Activated CD4-positive, alpha-beta T cell treated with anti-CD3 and anti-CD28 coated beads for 48 hours (primary cell): ENCODE results near the gene KIAA1958.

Source experiments
- DNase-seq: peaks from one replicate; pipeline ENCODE4 v3.0.0-alpha.2; 2020

Gene KIAA1958

GRCh38 chr9:112533660-112534059, 47.0 kb downstream of the KIAA1958 start:
- no peak for DNase-seq

GRCh38 chr9:112535301-112535700, 48.7 kb downstream of the KIAA1958 start:
- DNase-seq = no peak

GRCh38 chr9:112535811-112536210, 49.2 kb downstream of the KIAA1958 start:
- no peak for DNase-seq

GRCh38 chr9:112537561-112537960, 50.9 kb downstream of the KIAA1958 start:
- DNase-seq = no peak

DNA sequence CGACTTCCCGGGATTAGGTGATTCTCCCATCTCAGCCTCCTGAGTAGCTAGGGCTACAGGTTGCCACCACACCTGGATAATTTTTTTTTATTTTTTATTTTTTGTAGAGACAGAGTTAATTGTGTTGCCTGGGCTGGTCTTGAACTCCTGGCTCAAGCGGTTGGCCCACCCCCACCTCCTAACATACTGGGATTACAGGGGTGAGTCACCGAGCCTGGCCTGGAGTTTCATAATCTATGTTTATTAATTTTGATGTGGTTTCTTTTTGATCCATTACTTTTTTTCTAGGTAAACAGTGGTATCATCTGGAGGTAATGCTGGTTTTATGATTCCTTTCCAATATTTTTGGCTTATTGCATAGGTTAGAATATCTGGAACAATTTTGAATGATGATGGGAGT, 54.2 kb downstream of the KIAA1958 start:
- no peak for DNase-seq

GRCh38 chr9:112541685-112542084, 55.1 kb downstream of the KIAA1958 start:
- DNase-seq = no peak

- no peak for DNase-seq
These were observed 56.1 kb downstream of the KIAA1958 start for GRCh38 chr9:112542593-112543292.

- DNase-seq = no peak
These were observed 57.9 kb downstream of the KIAA1958 start for GRCh38 chr9:112544477-112544876.

DNA sequence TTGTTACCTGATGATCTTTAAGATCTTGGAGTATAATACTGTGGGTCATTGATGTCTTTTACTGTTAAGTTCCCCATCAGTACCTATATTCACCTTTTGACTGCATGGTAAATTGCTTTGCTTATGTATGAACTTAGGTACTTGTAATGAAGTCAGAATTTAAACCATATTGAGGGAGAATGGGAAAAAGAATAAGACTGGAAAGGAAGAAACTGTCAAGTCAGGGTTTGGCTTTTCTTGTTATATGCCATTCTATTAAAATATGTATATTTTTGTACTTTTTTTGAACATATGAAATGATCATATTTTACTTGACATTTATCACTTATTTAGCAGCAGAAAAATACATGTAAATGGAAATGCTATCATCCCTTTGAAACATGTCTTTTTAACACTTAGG, 58.6 kb downstream of the KIAA1958 start:
- DNase-seq = no peak

DNA sequence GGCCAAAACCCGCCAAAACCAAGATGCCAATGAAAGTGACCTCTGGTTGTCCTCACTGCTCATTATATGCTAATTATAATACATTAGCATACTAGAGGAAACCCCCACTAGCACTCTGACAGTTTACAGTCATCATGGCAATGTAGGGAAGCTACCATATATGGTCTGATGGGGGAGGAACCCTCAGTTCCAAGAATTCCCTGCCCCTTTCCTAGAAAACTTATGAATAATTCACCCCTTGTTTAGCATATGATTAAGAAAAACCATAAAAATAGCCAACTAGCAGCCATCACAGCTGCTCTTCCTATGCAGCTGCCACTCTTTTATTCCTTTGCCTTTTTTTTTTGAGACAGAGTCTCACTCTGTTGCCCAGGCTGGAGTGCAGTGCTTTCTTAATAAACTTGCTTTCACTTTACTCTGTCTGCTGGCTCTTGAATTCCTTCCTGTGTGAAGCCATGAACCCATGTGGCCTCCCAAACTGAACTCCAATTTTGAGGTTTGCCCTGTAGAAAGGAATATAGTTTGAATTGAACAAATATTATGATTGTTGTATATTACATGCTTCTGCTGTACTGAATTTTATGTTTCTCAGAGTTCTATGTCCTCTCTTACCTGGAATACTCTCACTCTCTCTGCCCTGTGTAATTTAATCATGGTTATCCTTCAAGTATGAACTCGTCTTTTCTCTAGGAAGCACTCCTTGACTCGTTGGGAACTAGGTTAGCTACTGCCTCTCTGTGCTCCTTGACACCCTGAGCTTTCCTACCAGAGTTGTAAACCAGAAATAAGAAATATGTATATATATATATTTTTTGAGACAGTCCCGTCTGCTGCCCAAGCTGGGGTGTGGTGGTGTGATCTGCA, 59.8 kb downstream of the KIAA1958 start:
- peak; percentile 4 for DNase-seq

DNA sequence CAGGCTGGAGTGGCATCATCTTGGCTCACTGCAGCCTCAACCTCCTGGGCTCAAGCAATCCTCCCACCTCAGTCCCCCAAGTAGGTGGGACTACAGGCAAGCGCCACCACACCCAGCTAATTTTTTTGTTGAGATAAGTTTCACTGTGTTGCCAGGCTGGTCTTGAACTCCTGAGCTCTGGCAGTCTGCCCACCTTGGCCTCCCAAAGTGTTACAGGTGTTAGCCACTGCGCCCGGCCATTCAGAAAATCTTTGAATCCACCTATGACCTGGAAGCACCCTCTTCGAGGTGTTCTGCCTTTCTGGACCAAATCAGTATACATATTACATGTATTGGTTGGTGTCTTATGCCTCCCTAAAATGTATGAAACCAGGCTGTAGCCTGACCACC, 61.4 kb downstream of the KIAA1958 start:
- no peak for DNase-seq

GRCh38 chr9:112548836-112549595, 62.4 kb downstream of the KIAA1958 start:
- no peak for DNase-seq

GRCh38 chr9:112550531-112550930, 63.9 kb downstream of the KIAA1958 start:
- no peak for DNase-seq

- DNase-seq = no peak
These were observed 65.0 kb downstream of the KIAA1958 start for GRCh38 chr9:112551641-112552040.

DNA sequence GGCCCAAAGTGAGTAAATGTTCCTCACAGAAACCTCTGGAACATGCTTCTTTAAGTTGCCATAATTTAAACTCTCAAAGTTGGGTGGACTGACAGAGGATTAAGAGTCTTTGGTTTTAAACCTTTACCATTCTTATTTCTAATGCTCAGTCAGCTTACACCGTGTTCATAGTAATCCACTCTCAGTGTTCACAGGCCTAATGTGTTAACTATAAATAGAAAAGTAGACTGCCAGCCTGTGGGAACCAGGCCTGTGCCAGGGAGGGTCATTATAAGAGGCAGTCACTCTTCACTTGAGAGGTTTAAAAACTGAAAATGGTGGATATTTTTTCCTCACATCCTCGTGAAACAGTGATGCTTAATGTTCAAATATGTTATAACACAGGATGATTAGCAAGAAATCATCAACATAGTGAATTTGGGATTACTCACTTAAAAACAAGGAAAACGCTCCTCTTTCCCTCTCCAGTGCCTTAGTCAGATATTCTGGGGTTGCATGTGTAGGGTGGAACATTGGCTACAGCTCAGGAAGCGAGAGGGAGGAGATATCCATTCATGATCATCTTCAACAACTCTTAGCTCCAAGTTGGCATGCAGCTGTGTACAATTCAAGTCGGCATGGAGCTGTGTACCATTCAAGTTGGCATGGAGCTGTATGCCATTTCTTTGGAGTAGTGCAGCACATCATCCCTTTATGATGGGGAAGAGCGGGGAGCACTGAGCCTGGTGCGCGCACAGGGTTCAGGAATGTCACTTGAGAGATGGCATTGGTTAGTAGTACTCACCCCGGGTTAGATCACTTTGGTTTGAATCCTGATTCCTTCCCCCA, 65.8 kb downstream of the KIAA1958 start:
- no peak for DNase-seq

DNA sequence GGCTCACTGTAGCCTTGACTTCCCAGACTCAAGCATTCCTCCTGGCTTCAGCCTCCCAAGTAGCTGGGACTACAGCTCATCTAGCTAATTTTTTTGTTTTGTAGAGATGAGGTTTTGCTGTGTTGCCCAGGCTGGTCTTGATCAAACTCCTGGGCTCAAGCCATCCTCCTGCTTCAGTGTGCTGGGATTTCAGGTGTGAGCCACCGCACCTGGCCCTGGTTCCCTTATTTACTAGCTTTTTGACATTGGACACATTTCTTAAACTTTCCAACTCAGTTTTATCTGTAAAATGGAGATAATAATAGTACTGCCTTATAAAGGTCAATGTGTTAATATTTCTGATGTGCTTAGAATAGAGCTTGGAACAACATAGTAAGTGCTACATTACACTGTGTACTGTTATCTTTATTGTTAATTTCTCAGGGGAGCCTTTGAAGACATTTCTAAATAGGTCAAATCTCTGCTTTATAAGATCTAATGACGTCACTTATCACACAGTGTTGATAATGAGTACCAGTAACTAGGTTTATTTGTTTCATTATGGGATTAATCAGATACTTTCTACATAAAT, 66.7 kb downstream of the KIAA1958 start:
- DNase-seq = no peak

- no peak for DNase-seq
These were observed 67.9 kb downstream of the KIAA1958 start for GRCh38 chr9:112554516-112554915.

- no peak for DNase-seq
These were observed 68.5 kb downstream of the KIAA1958 start for GRCh38 chr9:112555101-112555643.

DNA sequence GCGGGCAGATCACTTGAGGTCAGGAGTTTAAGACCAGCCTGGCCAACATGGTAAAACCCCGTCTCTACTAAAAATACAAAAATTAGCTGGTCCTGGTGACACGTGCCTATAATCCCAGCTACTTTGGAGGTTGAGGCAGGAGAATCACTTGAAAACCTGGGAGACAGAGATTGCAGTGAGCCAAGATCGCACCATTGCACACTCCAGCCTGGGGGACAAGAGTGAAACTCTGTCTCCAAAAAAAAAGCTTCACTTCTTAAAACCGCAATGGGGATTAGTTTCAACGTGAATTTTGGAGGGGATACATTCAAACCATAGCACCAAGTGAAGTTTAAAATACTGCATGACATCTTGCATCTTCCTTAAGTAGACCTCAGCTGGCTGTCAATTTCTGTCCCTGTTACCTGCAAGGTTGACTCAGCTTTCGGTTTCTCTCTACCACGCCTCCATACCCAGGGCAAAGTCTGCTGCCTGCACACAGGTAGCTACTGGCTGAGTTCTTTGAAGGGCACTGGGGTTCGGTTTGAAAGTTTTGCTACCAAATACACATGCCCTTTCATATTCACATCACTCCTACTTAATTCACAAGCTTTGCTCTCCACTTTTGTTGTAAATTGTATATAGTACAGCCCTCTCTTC, 69.3 kb downstream of the KIAA1958 start:
- DNase-seq = peak; percentile 17

- no peak for DNase-seq
These were observed 70.1 kb downstream of the KIAA1958 start for GRCh38 chr9:112556497-112557442.
